NT2/D1 (cell line): ENCODE data around the gene NKX3-2.
"Not testable (repeated sequence)": the region's sequence is repeated elsewhere in the genome, so short reads cannot be mapped to it uniquely, and the experiment has no call there.

Source experiments
- DNase-seq: peaks from one replicate; pipeline ENCODE4 v3.0.0-alpha.2; 2011; ENCODE audit warnings: low read depth, low spot score
- H3K27me3 ChIP-seq: 2 replicates; pipeline ENCODE4 v1.6.0; 2011; ENCODE audit warnings: mild to moderate bottlenecking; ENCODE audit not compliant: insufficient read length, insufficient read depth
- H3K36me3 ChIP-seq: 2 replicates; pipeline ENCODE4 v1.6.1; 2011; ENCODE audit warnings: mild to moderate bottlenecking, low read length, mixed read lengths; ENCODE audit not compliant: insufficient read depth, insufficient read length
- H3K4me1 ChIP-seq: 2 replicates; pipeline ENCODE4 v1.5.1; 2011; ENCODE audit not compliant: insufficient read depth, insufficient read length
- H3K4me3 ChIP-seq: 2 replicates; pipeline ENCODE4 v1.5.1; 2011; ENCODE audit warnings: low read depth; ENCODE audit not compliant: insufficient read length
- H3K9ac ChIP-seq: 2 replicates; pipeline ENCODE4 v1.6.0; 2011; ENCODE audit warnings: low read depth; ENCODE audit not compliant: insufficient read length
- H3K9me3 ChIP-seq: 2 replicates; pipeline ENCODE4 v1.5.1; 2011; ENCODE audit warnings: mild to moderate bottlenecking, low read length; ENCODE audit not compliant: insufficient read depth
- SUZ12 ChIP-seq: IDR thresholded peaks from 2 replicates; pipeline ENCODE4 v1.6.1; 2011; ENCODE audit not compliant: insufficient read length, insufficient read depth; ENCODE audit errors: extremely low read depth
- YY1 ChIP-seq: IDR thresholded peaks from 2 replicates; pipeline ENCODE4 v1.6.1; 2011; ENCODE audit not compliant: insufficient read length, insufficient read depth
- ZNF274 ChIP-seq: IDR thresholded peaks from 2 replicates; pipeline ENCODE4 v1.6.1; 2011; ENCODE audit warnings: mild to moderate bottlenecking, low read depth, low read length

Gene NKX3-2

DNA sequence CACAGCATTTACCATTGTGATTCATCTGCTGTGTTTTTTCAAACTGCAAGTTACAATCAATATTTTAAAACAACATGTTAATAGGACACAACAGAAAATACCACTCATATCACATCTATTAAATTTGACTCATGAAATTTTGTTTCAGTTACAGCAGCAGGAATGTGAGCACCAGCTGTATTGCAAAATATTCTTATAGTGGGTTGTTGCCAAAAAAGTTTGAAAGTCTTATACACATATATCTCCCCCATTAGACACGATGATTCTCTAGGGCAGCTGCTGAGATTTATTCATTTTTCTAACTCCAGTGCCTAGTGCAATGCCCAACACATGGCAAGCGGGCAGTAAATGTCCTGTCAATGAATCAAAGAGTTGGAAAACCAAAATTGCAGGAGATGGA lies 26.6 kb upstream of the NKX3-2 start:
- H3K36me3 ChIP-seq = peaks cover 69% of the 10 kb centered on the region
- H3K9me3 ChIP-seq = no peaks in the 10 kb centered on the region
- no peak overlapping the region for H3K4me3 ChIP-seq
- H3K4me1 ChIP-seq = no peaks in the 10 kb centered on the region
- TF ChIP-seq YY1 (no peak), ZNF274 (no peak), SUZ12 (no peak)
- no peak for DNase-seq
- H3K27me3 ChIP-seq = no peaks in the 10 kb centered on the region
- H3K9ac ChIP-seq = no peak overlapping the region

GRCh38 chr4:13567125-13567524 lies 22.8 kb upstream of the NKX3-2 start:
- DNase-seq = no peak
- Histone ChIP-seq H3K9me3 (no peaks in the 10 kb centered on the region), H3K27me3 (no peaks in the 10 kb centered on the region), H3K4me3 (no peak overlapping the region), H3K4me1 (no peaks in the 10 kb centered on the region), H3K36me3 (peaks cover 44% of the 10 kb centered on the region), H3K9ac (no peak overlapping the region)
- TF ChIP-seq YY1 (no peak), ZNF274 (no peak), SUZ12 (no peak)

GRCh38 chr4:13562876-13563275 lies 18.6 kb upstream of the NKX3-2 start:
- Histone ChIP-seq H3K9me3 (no peaks in the 10 kb centered on the region), H3K36me3 (peaks cover 5% of the 10 kb centered on the region), H3K4me3 (no peak overlapping the region), H3K4me1 (no peaks in the 10 kb centered on the region), H3K27me3 (no peaks in the 10 kb centered on the region), H3K9ac (no peak overlapping the region)
- DNase-seq = no peak
- no peak for TF ChIP-seq SUZ12
- no peak for TF ChIP-seq YY1

GRCh38 chr4:13561673-13562072 lies 17.4 kb upstream of the NKX3-2 start:
- Histone ChIP-seq H3K4me3 (no peak overlapping the region), H3K4me1 (no peaks in the 10 kb centered on the region), H3K9ac (no peak overlapping the region), H3K27me3 (no peaks in the 10 kb centered on the region), H3K36me3 (peaks cover under 1% of the 10 kb centered on the region), H3K9me3 (no peaks in the 10 kb centered on the region)
- TF ChIP-seq YY1 (no peak), ZNF274 (no peak), SUZ12 (no peak)
- no peak for DNase-seq

DNA sequence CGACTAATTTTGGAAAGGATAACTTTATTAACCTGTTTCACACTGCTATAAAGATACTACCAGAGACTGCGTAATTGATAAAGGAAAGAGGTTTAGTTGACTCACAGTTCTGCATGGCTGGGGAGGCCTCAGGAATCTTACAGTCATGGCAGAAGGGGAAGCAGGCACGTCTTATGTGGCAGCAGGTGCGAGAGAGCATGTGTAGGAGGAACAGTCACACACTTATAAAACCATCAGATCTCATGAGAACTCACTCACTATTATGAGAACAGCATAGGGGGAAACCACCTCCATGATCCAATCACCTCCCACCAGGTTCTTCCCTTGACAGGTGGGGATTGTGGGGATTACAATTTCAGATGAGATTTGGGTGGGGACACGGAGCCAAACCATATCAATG lies 15.8 kb upstream of the NKX3-2 start:
- DNase-seq, H3K36me3 ChIP-seq, H3K27me3 ChIP-seq, H3K4me3 ChIP-seq, H3K9ac ChIP-seq, H3K4me1 ChIP-seq, H3K9me3 ChIP-seq: not testable (repeated sequence)

GRCh38 chr4:13559413-13559812 lies 15.1 kb upstream of the NKX3-2 start:
- Histone ChIP-seq H3K4me3 (no peak overlapping the region), H3K9me3 (no peaks in the 10 kb centered on the region), H3K4me1 (no peaks in the 10 kb centered on the region), H3K27me3 (no peaks in the 10 kb centered on the region), H3K9ac (no peak overlapping the region), H3K36me3 (no peaks in the 10 kb centered on the region)
- DNase-seq = no peak
- TF ChIP-seq ZNF274 (no peak), YY1 (no peak), SUZ12 (no peak)

DNA sequence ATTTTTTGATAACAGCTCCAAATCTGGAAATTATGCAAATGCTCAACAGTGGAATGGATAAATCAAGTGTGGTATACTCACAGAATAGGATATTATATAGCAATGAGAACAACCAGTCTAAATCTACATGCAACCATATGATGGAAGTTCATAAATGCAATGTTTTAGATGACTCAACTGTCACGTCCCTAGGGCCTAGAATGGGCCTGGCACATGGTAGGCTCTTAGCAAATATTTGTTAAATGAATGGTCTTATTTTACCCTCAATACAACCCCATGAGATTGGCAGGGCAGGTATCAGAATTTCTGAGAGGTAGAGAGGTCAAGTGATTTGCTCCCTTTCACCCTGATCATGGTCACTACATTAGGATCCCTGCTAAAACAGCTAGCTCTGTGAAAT lies 14.6 kb upstream of the NKX3-2 start:
- no peak overlapping the region for H3K4me3 ChIP-seq
- TF ChIP-seq ZNF274 (no peak), YY1 (no peak), SUZ12 (no peak)
- no peaks in the 10 kb centered on the region for H3K9me3 ChIP-seq
- no peaks in the 10 kb centered on the region for H3K27me3 ChIP-seq
- H3K36me3 ChIP-seq = no peaks in the 10 kb centered on the region
- H3K4me1 ChIP-seq = no peaks in the 10 kb centered on the region
- H3K9ac ChIP-seq = no peak overlapping the region
- DNase-seq = no peak

- DNase-seq = no peak
- Histone ChIP-seq H3K9me3 (peaks cover 6% of the 10 kb centered on the region; the same call in 1 of the 2 replicates), H3K9ac (no peak overlapping the region), H3K36me3 (no peaks in the 10 kb centered on the region), H3K27me3 (no peaks in the 10 kb centered on the region), H3K4me3 (no peak overlapping the region), H3K4me1 (no peaks in the 10 kb centered on the region)
- no peak for TF ChIP-seq SUZ12
- TF ChIP-seq ZNF274 = no peak
- no peak for TF ChIP-seq YY1
These were observed 11.0 kb upstream of the NKX3-2 start for GRCh38 chr4:13555325-13555724.
